PC-3 (cell line): ENCODE measurements around the gene DNAAF1. TPM values are rescaled to one million over a fixed set of nuclear protein-coding genes. Genes with fewer than 3 reads are reported as not detected.

ENCODE experiments used
- ATAC-seq: fragments of 200-7000 bp; cut with Tn5 transposase; 2 replicates; pipeline ENCODE4 v1.9.1; 2020; ENCODE audit warnings: mild to moderate bottlenecking, moderate library complexity
- BruUV-seq: library from RNA; stranded (reverse); fragments of 400-500 nt; replicated peaks from 2 replicates; lab custom pipeline; 2021; lab: Mats Ljungman, UMichigan
- CTCF ChIA-PET: fragments of 300-600 bp; sonication (Branson Sonifier 250); formaldehyde crosslinking; loops from one replicate; lab custom pipeline; 2022; ENCODE audit warnings: antibody characterized with exemption; lab: Charles Lee
- POLR2A ChIA-PET: fragments of 300-600 bp; sonication (Branson Sonifier 250); formaldehyde crosslinking; loops from one replicate; lab custom pipeline; 2022; ENCODE audit warnings: antibody characterized with exemption; ENCODE audit not compliant: unreplicated experiment; lab: Charles Lee
- DNase-seq: peaks from one replicate; pipeline ENCODE4 v3.0.0-alpha.2; 2015
- H2AFZ ChIP-seq: fragments of 300-600 bp; sonication (generic); 2 replicates; pipeline ENCODE4 v1.6.0; 2016; ENCODE audit warnings: antibody characterized with exemption, low read length
- H3F3A ChIP-seq: fragments of 300-600 bp; sonication (generic); one replicate; pipeline ENCODE4 v1.6.0; 2017; ENCODE audit warnings: antibody characterized with exemption, low read length, control low read depth, mild to moderate bottlenecking; ENCODE audit not compliant: unreplicated experiment
- H3K27ac ChIP-seq: fragments of 300-600 bp; sonication (generic); 2 replicates; pipeline ENCODE4 v1.5.1; 2016; ENCODE audit warnings: mild to moderate bottlenecking, low read length
- H3K27me3 ChIP-seq: fragments of 300-600 bp; sonication (generic); 2 replicates; pipeline ENCODE4 v1.6.1; 2016; ENCODE audit warnings: low read length, mixed read lengths
- H3K36me3 ChIP-seq: fragments of 300-600 bp; sonication (generic); 2 replicates; pipeline ENCODE4 v1.6.1; 2016; ENCODE audit warnings: low read depth, mixed run types, low read length, mixed read lengths
- H3K4me1 ChIP-seq: fragments of 300-600 bp; sonication (generic); 2 replicates; pipeline ENCODE4 v1.5.1; 2016; ENCODE audit warnings: low read length; ENCODE audit not compliant: insufficient read depth
- H3K4me2 ChIP-seq: fragments of 300-600 bp; sonication (generic); 2 replicates; pipeline ENCODE4 v1.6.0; 2016; ENCODE audit warnings: low read length
- H3K4me3 ChIP-seq: fragments of 300-600 bp; sonication (generic); 2 replicates; pipeline ENCODE4 v1.5.1; 2016; ENCODE audit warnings: mild to moderate bottlenecking, low read length, mixed read lengths
- H3K79me2 ChIP-seq: fragments of 300-600 bp; sonication (generic); 2 replicates; pipeline ENCODE4 v1.6.1; 2017; ENCODE audit warnings: low read length, mixed read lengths
- H3K9ac ChIP-seq: fragments of 300-600 bp; sonication (generic); 2 replicates; pipeline ENCODE4 v1.6.0; 2016; ENCODE audit warnings: mild to moderate bottlenecking, low read length
- H3K9me2 ChIP-seq: fragments of 300-600 bp; sonication (generic); replicated peaks from 2 replicates; pipeline ENCODE4 v1.6.1; 2016; ENCODE audit warnings: mixed run types, low read length, mixed read lengths
- H3K9me3 ChIP-seq: fragments of 300-600 bp; sonication (generic); 2 replicates; pipeline ENCODE4 v1.6.1; 2016; ENCODE audit warnings: low read length, mixed read lengths
- H4K20me1 ChIP-seq: fragments of 300-600 bp; sonication (generic); 2 replicates; pipeline ENCODE4 v1.6.1; 2016; ENCODE audit warnings: low read length, mixed read lengths
- CTCF ChIP-seq: fragments of 300-600 bp; sonication (generic); conservative IDR thresholded peaks from 2 replicates; pipeline ENCODE4 v1.5.1; 2017; ENCODE audit warnings: antibody characterized with exemption, low read depth, mild to moderate bottlenecking, low read length
- EZH2 ChIP-seq: fragments of 300-600 bp; sonication (generic); IDR thresholded peaks from one replicate; pipeline ENCODE4 v1.6.1; 2017; ENCODE audit warnings: antibody characterized with exemption, mild to moderate bottlenecking, low read length; ENCODE audit not compliant: unreplicated experiment
- EZH2phosphoT487 ChIP-seq: fragments of 300-600 bp; sonication (generic); IDR thresholded peaks from 2 replicates; pipeline ENCODE4 v1.6.1; 2018; ENCODE audit warnings: mild to moderate bottlenecking, antibody characterized with exemption, low read length, borderline replicate concordance
- intact Hi-C: fragments of 100-400 bp; cut with micrococcal nuclease; formaldehyde crosslinking; loops from 2 replicates; pipeline ENCODE4 v1.9.0; 2023
- total RNA-seq: library from RNA; depleted of rRNA; stranded (reverse); fragments of >200 nt; gene quantifications from 2 replicates; pipeline ENCODE4 v1.2.3, GENCODE V29; 2014

Gene DNAAF1
- total RNA-seq, 1 experiment from 2014 or later: not detected

GRCh38 chr16:84107921-84108320 lies 37.2 kb upstream of the DNAAF1 start:
- Histone ChIP-seq H3K4me3 (no peak overlapping the region), H3K36me3 (no peaks in the 10 kb centered on the region), H3F3A (no peaks in the 10 kb centered on the region), H3K9me3 (no peaks in the 10 kb centered on the region), H3K4me1 (peaks cover 10% of the 10 kb centered on the region), H3K27ac (no peak overlapping the region), H3K27me3 (no peaks in the 10 kb centered on the region), H3K9me2 (no peaks in the 10 kb centered on the region), H2AFZ (no peak overlapping the region), H4K20me1 (0 out of 2 replicates have a peak, but pooled peaks cover 4% of the 10 kb centered on the region), H3K9ac (no peak overlapping the region), H3K79me2 (peaks cover 89% of the 10 kb centered on the region), H3K4me2 (no peak overlapping the region)
- no peak for ATAC-seq
- BruUV-seq: no TSS peak
- DNase-seq: no peak
- intact Hi-C loops: no loop called here
- POLR2A ChIA-PET: no interaction called here
- CTCF ChIA-PET: no interaction called here
- TF ChIP-seq EZH2 (no peak), EZH2phosphoT487 (no peak), CTCF (no peak)

GRCh38 chr16:84109598-84110335 lies 35.3 kb upstream of the DNAAF1 start:
- H3K36me3 ChIP-seq: no peaks in the 10 kb centered on the region
- ChIA-PET CTCF (interaction anchor here (0.7 kb wide), 1 partner anchor 67 kb away, joined by 5 read pairs; the partner anchor contains the start of gene SLC38A8), POLR2A (no interaction called here)
- H3K27me3 ChIP-seq: no peaks in the 10 kb centered on the region
- no TSS peak for BruUV-seq
- H3K27ac ChIP-seq: no peak overlapping the region
- H3K4me3 ChIP-seq: no peak overlapping the region
- H3K9me2 ChIP-seq: no peaks in the 10 kb centered on the region
- no peak overlapping the region for H2AFZ ChIP-seq
- no peaks in the 10 kb centered on the region for H3F3A ChIP-seq
- H3K9me3 ChIP-seq: no peaks in the 10 kb centered on the region
- ATAC-seq (no peak), DNase-seq (no peak)
- intact Hi-C loops: no loop called here
- no peak overlapping the region for H3K9ac ChIP-seq
- H3K79me2 ChIP-seq: peaks cover 96% of the 10 kb centered on the region
- 0 out of 2 replicates have a peak, but pooled peaks cover 4% of the 10 kb centered on the region for H4K20me1 ChIP-seq
- no peak overlapping the region for H3K4me2 ChIP-seq
- no peaks in the 10 kb centered on the region for H3K4me1 ChIP-seq
- TF ChIP-seq EZH2phosphoT487 (no peak), EZH2 (no peak), CTCF (no peak)

- POLR2A ChIA-PET: no interaction called here
- peaks cover 5% of the 10 kb centered on the region; the same call in 1 of the 2 replicates for H3K4me1 ChIP-seq
- H3K4me3 ChIP-seq: no peak overlapping the region
- H3F3A ChIP-seq: no peaks in the 10 kb centered on the region
- no peaks in the 10 kb centered on the region for H3K36me3 ChIP-seq
- H3K4me2 ChIP-seq: no peak overlapping the region
- H3K79me2 ChIP-seq: peaks cover 96% of the 10 kb centered on the region
- H3K27me3 ChIP-seq: no peaks in the 10 kb centered on the region
- no peaks in the 10 kb centered on the region for H3K9me3 ChIP-seq
- no peak overlapping the region for H2AFZ ChIP-seq
- CTCF ChIA-PET: no interaction called here
- BruUV-seq: no TSS peak
- no peak overlapping the region for H3K27ac ChIP-seq
- H4K20me1 ChIP-seq: 0 out of 2 replicates have a peak, but pooled peaks cover 4% of the 10 kb centered on the region
- intact Hi-C loops: no loop called here
- TF ChIP-seq EZH2phosphoT487 (no peak), CTCF (no peak), EZH2 (no peak)
- ATAC-seq (no peak), DNase-seq (no peak)
- no peaks in the 10 kb centered on the region for H3K9me2 ChIP-seq
- H3K9ac ChIP-seq: no peak overlapping the region
These were observed 34.6 kb upstream of the DNAAF1 start for GRCh38 chr16:84110527-84110926.
